ENCODE measurements around the gene SMIM36. TPM values are rescaled to one million over a fixed set of nuclear protein-coding genes. Genes with fewer than 3 reads are reported as not detected.
"Not testable (repeated sequence)": the region's sequence is repeated elsewhere in the genome, so short reads cannot be mapped to it uniquely, and the experiment has no call there.

SMIM36 gene
- total RNA-seq, 2 donors from 2014 or later, result not detected

GRCh38 chr17:55409030-55409800, 102.0 kb downstream of the SMIM36 start:
- H3K27me3 ChIP-seq (replicated peaks; ENCODE audit: insufficient read depth), result no peaks in the 10 kb centered on the region
- DNase-seq (ENCODE audit: low spot score), result no peak
- no peak for ATAC-seq (ENCODE audit: insufficient number of reproducible peaks, low FRiP score, low read depth)
- no peak overlapping the region for H3K4me3 ChIP-seq
- H3K36me3 ChIP-seq, result peaks cover 13% of the 10 kb centered on the region
- no peaks in the 10 kb centered on the region for H3K9me3 ChIP-seq
- no peak overlapping the region for H3K27ac ChIP-seq
- no peak for TF ChIP-seq CTCF (IDR thresholded peaks at IDR 0.05)
- no peaks in the 10 kb centered on the region for H3K4me1 ChIP-seq (ENCODE audit: control insufficient read depth in 1 of 2, low read depth in 2 of 2)

DNA sequence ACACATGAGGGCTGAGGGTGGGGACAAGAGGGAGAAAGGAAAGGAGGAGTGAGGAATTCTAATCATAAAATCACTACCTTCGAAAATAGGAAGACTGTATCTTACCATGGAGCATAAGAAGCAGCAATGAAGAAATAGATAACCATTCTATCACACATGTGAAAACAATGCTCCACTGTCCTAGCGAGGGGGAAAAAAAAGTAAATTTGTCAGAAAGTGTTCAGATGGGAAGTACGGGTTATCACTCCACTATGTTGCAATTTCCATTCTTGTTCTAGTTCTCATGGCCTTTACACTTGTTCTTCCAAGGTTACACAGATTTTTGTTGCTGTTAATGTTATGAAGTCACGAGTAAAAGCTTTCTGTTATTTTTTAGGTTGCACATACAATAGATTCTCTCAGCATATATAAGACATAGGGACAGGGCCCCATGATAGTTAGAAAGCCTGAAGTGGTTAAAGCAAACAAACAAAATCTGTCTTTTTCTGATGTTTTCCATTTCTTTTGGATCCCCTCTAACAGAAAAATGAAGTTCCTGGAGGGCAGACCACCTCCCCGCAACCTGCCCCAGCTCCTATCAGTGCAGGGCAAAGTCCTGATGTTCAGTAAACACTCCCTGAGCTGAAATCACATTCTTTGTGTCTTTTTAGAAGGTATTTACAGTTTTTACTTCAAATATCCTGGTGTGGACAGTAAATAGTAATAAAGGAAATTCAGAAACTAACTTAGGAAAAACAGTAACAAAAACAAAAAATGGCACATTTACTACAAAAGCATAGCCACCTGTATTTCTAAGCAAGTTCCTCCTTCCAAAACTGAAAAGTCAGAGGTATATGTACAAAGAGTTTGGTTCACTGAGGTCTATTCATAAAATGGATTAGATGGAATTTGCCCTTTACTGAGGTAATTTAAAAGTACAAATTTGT, 103.3 kb downstream of the SMIM36 start:
- Histone ChIP-seq H3K27me3 (replicated peaks; ENCODE audit: insufficient read depth) (no peaks in the 10 kb centered on the region), H3K4me3 (no peak overlapping the region), H3K36me3 (peaks cover 13% of the 10 kb centered on the region), H3K9me3 (no peaks in the 10 kb centered on the region), H3K27ac (no peak overlapping the region), H3K4me1 (ENCODE audit: control insufficient read depth in 1 of 2, low read depth in 2 of 2) (no peaks in the 10 kb centered on the region)
- ATAC-seq (ENCODE audit: insufficient number of reproducible peaks, low FRiP score, low read depth) (no peak), DNase-seq (ENCODE audit: low spot score) (no peak)
- TF ChIP-seq CTCF (IDR thresholded peaks at IDR 0.05), result no peak

DNA sequence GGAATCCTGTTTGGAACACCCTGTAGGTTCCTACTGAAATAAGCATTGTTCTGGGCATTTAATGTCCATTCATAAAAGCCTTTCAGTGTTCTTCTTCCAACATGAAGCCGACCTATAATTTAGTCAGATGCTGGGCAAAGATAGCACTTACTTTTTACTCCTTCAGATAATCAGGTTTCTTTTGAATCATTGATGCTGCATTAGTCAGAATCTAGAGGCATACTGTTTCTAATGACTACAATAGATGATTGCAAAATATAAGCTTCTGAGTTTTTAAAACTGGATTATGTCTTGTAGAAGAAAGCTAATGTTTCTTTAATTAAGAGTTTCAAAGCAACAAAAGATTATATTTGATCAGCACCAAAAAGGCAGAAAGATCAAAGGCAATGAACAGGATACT, 105.7 kb downstream of the SMIM36 start:
- H3K27ac ChIP-seq, result no peak overlapping the region
- TF ChIP-seq CTCF (IDR thresholded peaks at IDR 0.05), result no peak
- no peaks in the 10 kb centered on the region for H3K27me3 ChIP-seq (replicated peaks; ENCODE audit: insufficient read depth)
- peaks cover 13% of the 10 kb centered on the region for H3K36me3 ChIP-seq
- ATAC-seq (ENCODE audit: insufficient number of reproducible peaks, low FRiP score, low read depth) (no peak), DNase-seq (ENCODE audit: low spot score) (no peak)
- H3K4me1 ChIP-seq (ENCODE audit: control insufficient read depth in 1 of 2, low read depth in 2 of 2), result no peaks in the 10 kb centered on the region
- H3K4me3 ChIP-seq, result no peak overlapping the region
- H3K9me3 ChIP-seq, result no peaks in the 10 kb centered on the region

DNA sequence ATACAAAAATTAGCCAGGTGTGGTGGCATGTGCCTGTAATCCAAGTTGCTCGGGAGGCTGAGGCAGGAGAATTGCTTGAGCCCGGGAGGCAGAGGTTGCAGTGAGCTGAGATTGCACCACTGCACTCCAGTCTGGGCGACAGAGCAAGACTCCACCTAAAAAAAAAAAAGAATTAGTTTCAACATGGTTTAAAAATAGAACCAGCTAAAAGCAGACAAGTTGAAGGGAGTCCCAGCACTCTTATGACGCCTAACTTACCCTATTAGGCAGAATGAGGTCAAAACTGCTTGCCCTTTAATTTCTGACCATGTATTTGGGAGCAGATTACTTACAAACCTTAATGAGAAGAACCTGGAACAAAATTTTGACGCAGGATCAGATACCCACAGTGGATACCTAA, 107.1 kb downstream of the SMIM36 start:
- not testable (repeated sequence) for H3K36me3 ChIP-seq; H3K9me3 ChIP-seq; H3K4me1 ChIP-seq (ENCODE audit: control insufficient read depth in 1 of 2, low read depth in 2 of 2); ATAC-seq (ENCODE audit: insufficient number of reproducible peaks, low FRiP score, low read depth); H3K4me3 ChIP-seq; H3K27me3 ChIP-seq (replicated peaks; ENCODE audit: insufficient read depth); H3K27ac ChIP-seq; DNase-seq (ENCODE audit: low spot score)

DNA sequence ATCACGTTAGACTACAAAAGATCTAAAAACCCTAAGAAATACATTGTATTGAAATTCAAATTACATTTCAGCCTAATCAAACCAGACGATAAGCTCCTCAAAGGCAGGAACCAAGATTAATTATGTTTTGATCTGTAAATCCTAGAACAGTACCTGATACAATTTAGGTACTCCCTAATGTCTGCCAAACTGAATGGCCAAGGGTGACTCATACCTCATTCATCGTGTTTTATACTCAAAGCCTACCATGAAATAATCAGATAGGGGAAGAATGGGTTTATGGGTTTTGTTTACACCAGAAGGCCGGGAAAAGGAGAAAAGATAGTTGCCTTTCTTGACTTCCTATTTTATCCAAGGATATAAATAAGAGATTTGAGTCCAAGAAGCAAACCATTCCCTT, 108.9 kb downstream of the SMIM36 start:
- Histone ChIP-seq H3K4me1 (ENCODE audit: control insufficient read depth in 1 of 2, low read depth in 2 of 2) (no peaks in the 10 kb centered on the region), H3K36me3 (peaks cover under 1% of the 10 kb centered on the region), H3K4me3 (no peak overlapping the region), H3K9me3 (no peaks in the 10 kb centered on the region), H3K27ac (no peak overlapping the region), H3K27me3 (replicated peaks; ENCODE audit: insufficient read depth) (no peaks in the 10 kb centered on the region)
- ATAC-seq (ENCODE audit: insufficient number of reproducible peaks, low FRiP score, low read depth) (no peak), DNase-seq (ENCODE audit: low spot score) (no peak)
- no peak for TF ChIP-seq CTCF (IDR thresholded peaks at IDR 0.05)

Other genes starting within 250 kb of the SMIM36 start
- 10 to 100 TPM; 10.2 to 12.5 TPM for gene HLF, start 246.5 kb downstream of the SMIM36 start, total RNA-seq
- 10 to 100 TPM; 11.1 to 14.3 TPM for gene MMD, start 89.6 kb downstream of the SMIM36 start, total RNA-seq
- gene TMEM100, start 211.4 kb upstream of the SMIM36 start, total RNA-seq, result 10 to 100 TPM in 1 of 2 donors, 1 to 10 TPM in 1; 2.2 to 10.7 TPM
- 10 to 100 TPM; 11.9 to 13.3 TPM for gene PCTP, start 239.6 kb upstream of the SMIM36 start, total RNA-seq